ENCODE results near the gene PSMB2.

GRCh38 chr1:35666916-35667315 lies 25.6 kb upstream of the PSMB2 start:
- TF ChIP-seq CTCF (IDR thresholded peaks at IDR 0.05; ENCODE audit: insufficient read depth, low read length, poor library complexity, severe bottlenecking), result no peak
- TF ChIP-seq EZH2phosphoT487 (conservative IDR thresholded peaks at IDR 0.05; ENCODE audit: low read length), result no peak
